DOHH2 (cell line): ENCODE data around the gene KIRREL2.
"Not testable (repeated sequence)": the region's sequence is repeated elsewhere in the genome, so short reads cannot be mapped to it uniquely, and the experiment has no call there.

Source experiments
- H3F3A ChIP-seq: fragments of 200-600 bp; sonication (generic), shearing (Covaris generic); 2 replicates; pipeline ENCODE4 v1.6.0; 2016; ENCODE audit warnings: antibody characterized with exemption, mild to moderate bottlenecking; ENCODE audit not compliant: control insufficient read depth, insufficient read depth
- H3K27ac ChIP-seq: fragments of 200-600 bp; sonication (generic); 2 replicates; pipeline ENCODE4 v1.5.1; 2014; ENCODE audit warnings: low read depth, mild to moderate bottlenecking, low read length, moderate library complexity
- H3K27me3 ChIP-seq: fragments of 200-600 bp; sonication (generic); 2 replicates; pipeline ENCODE4 v1.6.1; 2014; ENCODE audit warnings: mild to moderate bottlenecking, low read length, mixed read lengths; ENCODE audit not compliant: control insufficient read depth
- H3K36me3 ChIP-seq: fragments of 200-600 bp; sonication (generic); 2 replicates; pipeline ENCODE4 v1.6.1; 2014; ENCODE audit warnings: mild to moderate bottlenecking, low read length, moderate library complexity, mixed read lengths; ENCODE audit not compliant: control insufficient read depth
- H3K4me1 ChIP-seq: fragments of 200-600 bp; sonication (generic); 2 replicates; pipeline ENCODE4 v1.6.1; 2014; ENCODE audit warnings: mild to moderate bottlenecking, low read length, mixed read lengths; ENCODE audit not compliant: control insufficient read depth
- H3K4me2 ChIP-seq: fragments of 200-600 bp; sonication (generic); 2 replicates; pipeline ENCODE4 v1.6.0; 2014; ENCODE audit warnings: mild to moderate bottlenecking, low read length, moderate library complexity
- H3K4me3 ChIP-seq: fragments of 200-600 bp; sonication (generic); 2 replicates; pipeline ENCODE4 v1.5.1; 2014; ENCODE audit warnings: mild to moderate bottlenecking, low read length, mixed read lengths
- H3K79me2 ChIP-seq: fragments of 200-600 bp; sonication (generic); 2 replicates; pipeline ENCODE4 v1.6.1; 2014; ENCODE audit warnings: mild to moderate bottlenecking, low read length, mixed read lengths; ENCODE audit not compliant: control insufficient read depth
- H3K9me2 ChIP-seq: fragments of 200-600 bp; sonication (generic); replicated peaks from 2 replicates; pipeline ENCODE4 v1.6.1; 2014; ENCODE audit warnings: mild to moderate bottlenecking, low read length, mixed read lengths; ENCODE audit not compliant: control insufficient read depth
- H3K9me3 ChIP-seq: fragments of 200-600 bp; sonication (generic); 2 replicates; pipeline ENCODE4 v1.6.1; 2014; ENCODE audit warnings: antibody characterized with exemption, low read length, mixed read lengths; ENCODE audit not compliant: control insufficient read depth, insufficient read depth
- H4K20me1 ChIP-seq: fragments of 200-600 bp; sonication (generic); 2 replicates; pipeline ENCODE4 v1.6.0; 2014; ENCODE audit warnings: low read depth, mild to moderate bottlenecking, antibody characterized with exemption, low read length, moderate library complexity; ENCODE audit not compliant: control insufficient read depth, insufficient read depth
- EZH2phosphoT487 ChIP-seq: fragments of 200-600 bp; sonication (generic); IDR thresholded peaks from 2 replicates; pipeline ENCODE4 v1.6.1; 2017; ENCODE audit warnings: borderline replicate concordance, mild to moderate bottlenecking, antibody characterized with exemption, low read length, moderate library complexity, mixed read lengths
- TF ChIP-seq, protein P1 (sequence below): fragments of 200-600 bp; sonication (generic); IDR thresholded peaks from one replicate; pipeline ENCODE4 v1.5.1; 2014; ENCODE audit warnings: antibody characterized with exemption, mild to moderate bottlenecking, low read depth, low read length; ENCODE audit not compliant: poor library complexity, severe bottlenecking

Gene KIRREL2

DNA sequence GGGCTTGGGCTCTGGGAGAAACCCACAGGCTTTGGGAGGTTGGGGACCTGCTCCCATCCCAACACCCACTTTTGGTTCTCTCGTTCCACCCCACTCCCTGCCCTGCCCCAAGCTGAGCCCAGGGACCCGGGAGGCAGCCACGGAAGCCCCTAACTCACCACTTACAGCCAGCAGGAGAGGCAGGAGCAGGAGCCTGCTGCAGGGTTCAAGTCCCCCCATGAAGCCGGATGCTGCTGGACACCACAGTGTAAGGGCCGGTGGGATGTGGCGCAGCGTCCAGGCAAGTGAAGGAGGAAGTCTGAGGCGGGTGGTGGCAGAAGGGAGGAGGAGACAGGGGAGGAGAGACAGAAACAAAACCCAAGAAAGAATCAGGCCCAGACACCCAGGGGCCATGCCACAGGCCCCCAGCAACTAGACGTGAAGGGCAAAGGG lies 51.3 kb downstream of the KIRREL2 start, which contains the start of gene TYROBP:
Gene TYROBP (minus strand): TSS at position 286 of the 432 bp plus-strand sequence. CDS start 67 bp downstream, at position 219.
- H3K4me2 ChIP-seq = peak within 1 kb of the TSS; percentile 94
- H3K4me1 ChIP-seq = peaks cover 66% of the 10 kb centered on the region
- TF ChIP-seq, protein P1, sequence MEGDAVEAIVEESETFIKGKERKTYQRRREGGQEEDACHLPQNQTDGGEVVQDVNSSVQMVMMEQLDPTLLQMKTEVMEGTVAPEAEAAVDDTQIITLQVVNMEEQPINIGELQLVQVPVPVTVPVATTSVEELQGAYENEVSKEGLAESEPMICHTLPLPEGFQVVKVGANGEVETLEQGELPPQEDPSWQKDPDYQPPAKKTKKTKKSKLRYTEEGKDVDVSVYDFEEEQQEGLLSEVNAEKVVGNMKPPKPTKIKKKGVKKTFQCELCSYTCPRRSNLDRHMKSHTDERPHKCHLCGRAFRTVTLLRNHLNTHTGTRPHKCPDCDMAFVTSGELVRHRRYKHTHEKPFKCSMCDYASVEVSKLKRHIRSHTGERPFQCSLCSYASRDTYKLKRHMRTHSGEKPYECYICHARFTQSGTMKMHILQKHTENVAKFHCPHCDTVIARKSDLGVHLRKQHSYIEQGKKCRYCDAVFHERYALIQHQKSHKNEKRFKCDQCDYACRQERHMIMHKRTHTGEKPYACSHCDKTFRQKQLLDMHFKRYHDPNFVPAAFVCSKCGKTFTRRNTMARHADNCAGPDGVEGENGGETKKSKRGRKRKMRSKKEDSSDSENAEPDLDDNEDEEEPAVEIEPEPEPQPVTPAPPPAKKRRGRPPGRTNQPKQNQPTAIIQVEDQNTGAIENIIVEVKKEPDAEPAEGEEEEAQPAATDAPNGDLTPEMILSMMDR = no peak
- TF ChIP-seq EZH2phosphoT487 = no peak
- H3K9me3 ChIP-seq = no peaks in the 10 kb centered on the region
- peaks cover 1% of the 10 kb centered on the region for H3K79me2 ChIP-seq
- no peaks in the 10 kb centered on the region for H3K27me3 ChIP-seq
- no peaks in the 10 kb centered on the region for H4K20me1 ChIP-seq
- H3F3A ChIP-seq = peaks cover 17% of the 10 kb centered on the region
- H3K4me3 ChIP-seq = peak within 1 kb of the TSS; percentile 69
- no peaks in the 10 kb centered on the region for H3K9me2 ChIP-seq
- H3K27ac ChIP-seq = peak within 1 kb of the TSS; percentile 78
- H3K36me3 ChIP-seq = no peaks in the 10 kb centered on the region

DNA sequence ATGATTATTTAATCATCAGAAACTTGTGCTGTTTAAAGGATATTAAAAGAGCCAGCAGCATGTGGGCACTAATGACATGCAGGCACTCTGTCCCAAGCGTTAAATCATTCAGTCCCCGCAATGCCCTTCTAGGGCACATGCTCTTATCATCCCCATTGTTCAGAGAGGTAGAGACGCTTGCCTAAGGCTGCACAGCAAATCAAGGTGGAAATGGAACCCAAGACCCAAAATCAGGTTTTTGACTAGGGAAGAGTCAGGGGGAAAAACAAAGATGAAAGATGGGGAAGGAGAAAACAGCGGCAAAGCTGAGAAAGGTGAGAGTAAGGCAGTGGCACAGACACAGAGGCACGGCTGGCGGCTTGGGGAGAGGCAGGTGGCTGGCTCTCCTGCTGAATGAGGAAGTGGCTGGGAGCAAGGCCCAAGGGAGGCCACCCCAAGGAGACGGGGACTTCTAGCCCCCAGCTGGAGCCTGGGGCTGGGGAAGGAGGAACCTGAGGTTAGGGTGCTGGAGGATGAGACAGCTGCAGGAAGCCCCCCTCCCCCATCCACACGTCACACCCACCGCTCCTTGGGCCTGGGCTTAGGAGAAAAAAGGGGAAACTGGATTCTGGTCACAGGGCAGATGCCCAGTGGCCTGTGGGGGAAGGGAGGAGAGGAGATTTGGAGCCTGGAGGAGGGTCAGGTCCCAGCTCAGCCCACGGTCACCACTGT lies 52.4 kb downstream of the KIRREL2 start:
- peak overlapping the region; percentile 94 for H3K4me2 ChIP-seq
- H3K4me3 ChIP-seq = peak overlapping the region; percentile 69
- H3K27me3 ChIP-seq = no peaks in the 10 kb centered on the region
- peaks cover 66% of the 10 kb centered on the region for H3K4me1 ChIP-seq
- H4K20me1 ChIP-seq = no peaks in the 10 kb centered on the region
- H3K79me2 ChIP-seq = no peaks in the 10 kb centered on the region
- TF ChIP-seq EZH2phosphoT487 = no peak
- TF ChIP-seq, protein P1 = no peak
- H3F3A ChIP-seq = peaks cover 15% of the 10 kb centered on the region
- H3K9me3 ChIP-seq = no peaks in the 10 kb centered on the region
- peak overlapping the region; percentile 78 for H3K27ac ChIP-seq
- no peaks in the 10 kb centered on the region for H3K9me2 ChIP-seq
- no peaks in the 10 kb centered on the region for H3K36me3 ChIP-seq

DNA sequence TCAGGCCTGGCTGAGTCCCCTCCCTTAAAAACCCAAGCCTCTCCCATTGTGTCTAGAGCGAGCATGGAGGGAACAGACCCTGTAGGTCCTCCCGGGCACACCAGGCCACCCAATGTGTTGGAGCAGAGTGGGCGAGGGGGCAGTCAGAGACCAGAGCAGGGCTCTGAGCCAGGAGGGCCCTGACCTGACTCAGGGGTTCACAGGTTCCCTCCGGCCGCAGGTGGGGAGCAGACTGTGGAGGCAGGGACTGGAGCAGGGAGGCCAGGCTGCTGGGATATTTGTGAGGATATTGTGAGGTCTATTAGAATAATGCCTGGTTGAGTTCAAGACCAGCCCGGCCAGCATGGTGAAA lies 52.9 kb downstream of the KIRREL2 start:
- Histone ChIP-seq H3K9me3 (no peaks in the 10 kb centered on the region), H3K4me2 (peak overlapping the region; percentile 94), H4K20me1 (no peaks in the 10 kb centered on the region), H3F3A (peaks cover 10% of the 10 kb centered on the region), H3K4me3 (peak overlapping the region; percentile 69), H3K9me2 (no peaks in the 10 kb centered on the region), H3K27me3 (no peaks in the 10 kb centered on the region), H3K36me3 (no peaks in the 10 kb centered on the region), H3K79me2 (no peaks in the 10 kb centered on the region), H3K27ac (peak overlapping the region; percentile 78), H3K4me1 (peaks cover 62% of the 10 kb centered on the region)
- TF ChIP-seq, protein P1 = no peak

DNA sequence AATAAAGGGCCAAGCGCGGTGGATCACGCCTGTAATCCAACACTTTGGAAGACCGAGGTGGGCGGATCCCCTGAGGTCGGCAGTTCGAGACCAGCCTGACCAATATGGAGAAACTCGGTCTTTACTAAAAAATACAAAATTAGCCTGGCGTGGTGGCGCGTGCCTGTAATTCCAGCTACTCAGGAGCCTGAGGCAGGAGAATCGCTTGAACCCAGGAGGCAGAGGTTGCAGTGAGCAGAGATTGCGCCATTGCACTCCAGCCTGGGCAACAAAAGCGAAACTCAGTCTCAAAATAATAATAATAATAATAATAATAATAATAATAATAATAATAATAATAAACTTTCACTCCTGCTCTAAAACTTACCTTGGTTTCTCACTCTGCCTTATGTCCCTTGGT lies 53.6 kb downstream of the KIRREL2 start:
- H3K9me2 ChIP-seq, H3K27ac ChIP-seq, H3K36me3 ChIP-seq, H4K20me1 ChIP-seq, H3K4me3 ChIP-seq, H3K9me3 ChIP-seq, H3K27me3 ChIP-seq, H3F3A ChIP-seq, H3K79me2 ChIP-seq: not testable (repeated sequence)
- Histone ChIP-seq H3K4me1 (peaks cover 60% of the 10 kb centered on the region), H3K4me2 (peak overlapping the region; percentile 94)
